ENCODE data around the gene GPR142. TPM values are rescaled to one million over a fixed set of nuclear protein-coding genes. Genes with fewer than 3 reads are reported as not detected.

The GPR142 gene
- total and polyA plus RNA-seq, 2 of the 13 experiments (the other 11 are each of a cell fraction or from before 2014, with no cell fraction given) = not detected

DNA sequence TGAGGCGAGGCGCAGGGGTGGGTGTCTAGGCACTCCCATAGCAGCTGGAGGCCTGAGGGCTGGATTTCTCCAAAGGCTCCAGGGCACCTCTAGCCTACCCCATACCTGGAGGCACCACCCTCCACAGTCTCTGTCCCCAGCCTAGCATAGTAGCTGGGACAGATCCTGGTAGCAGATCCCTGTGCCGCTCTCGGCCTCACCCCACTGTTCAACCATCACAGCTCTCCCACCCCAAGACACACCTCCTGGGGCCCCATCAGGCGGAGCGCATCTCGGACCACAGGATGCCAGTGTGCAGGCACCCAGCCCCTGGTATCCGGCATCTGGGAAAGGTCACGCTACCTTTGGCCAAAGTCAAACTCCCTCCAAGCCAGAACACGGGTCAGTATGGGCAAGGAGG is 12.7 kb upstream of the GPR142 start:
- CTCF ChIA-PET (ENCODE audit: low intra/inter-chr PET ratio, low total read pairs) = interaction anchor here (1.5 to 1.8 kb wide), 3 partner anchors 53 to 179 kb away, joined by 7 to 9 read pairs (median 9); no protein-coding TSS in a partner anchor
- Histone ChIP-seq H3K9me3 (ENCODE audit: low read length) (no peaks in the 10 kb centered on the region), H3K4me1 (ENCODE audit: insufficient read depth, low read length) (no peaks in the 10 kb centered on the region), H3K4me2 (ENCODE audit: low read depth, low read length) (no peak overlapping the region), H3K4me3 (replicated peaks in 1 of 3; ENCODE audit: insufficient read depth in 1 of 3, low read depth in 2 of 3, low read length in 3 of 3) (no peak overlapping the region), H4K20me1 (ENCODE audit: insufficient read depth, low read length) (peaks cover 3% of the 10 kb centered on the region; the same call in 1 of the 2 replicates), H3K27me3 (ENCODE audit: control insufficient read depth in 1 of 2, insufficient read depth in 2 of 2, low read length in 2 of 2) (peaks cover 17 to 84% of the 10 kb centered on the region in 2 experiments; a peak in 4 of 5 replicates), H3K79me2 (ENCODE audit: insufficient read depth, low read length) (no peaks in the 10 kb centered on the region), H2AFZ (ENCODE audit: low read length) (no peak overlapping the region), H3K36me3 (replicated peaks in 1 of 2; ENCODE audit: control insufficient read depth in 1 of 2, insufficient read depth in 2 of 2, low read length in 2 of 2) (no peaks in the 10 kb centered on the region), H3K27ac (ENCODE audit: extremely low read length, insufficient read depth, low read length) (no peak overlapping the region), H3K9ac (ENCODE audit: insufficient read depth, low read depth, low read length) (no peak overlapping the region)
- in situ Hi-C loops (cut with HindIII; ENCODE audit: extremely low pct_ligation_motif_present, low pct_unique_long_range_greater_than_20kb) = loop anchor here (5.0 kb wide), 1 partner anchor 52 kb away; no protein-coding TSS in a partner anchor
- DNase-seq (ENCODE audit: low spot score) (no peak), FAIRE-seq (no peak), ATAC-seq (peak; percentile 27)
- WGBS (ENCODE audit: low lambda C conversion rate) = 4% methylated on average over 3 of the region's 10 CpGs
- POLR2A ChIA-PET = no interaction called here
- intact Hi-C loops (cut with micrococcal nuclease; ENCODE audit: unreplicated experiment) = loop anchor here (1.0 kb wide), 1 partner anchor 53 kb away; no protein-coding TSS in a partner anchor
- TF ChIP-seq, protein P1, sequence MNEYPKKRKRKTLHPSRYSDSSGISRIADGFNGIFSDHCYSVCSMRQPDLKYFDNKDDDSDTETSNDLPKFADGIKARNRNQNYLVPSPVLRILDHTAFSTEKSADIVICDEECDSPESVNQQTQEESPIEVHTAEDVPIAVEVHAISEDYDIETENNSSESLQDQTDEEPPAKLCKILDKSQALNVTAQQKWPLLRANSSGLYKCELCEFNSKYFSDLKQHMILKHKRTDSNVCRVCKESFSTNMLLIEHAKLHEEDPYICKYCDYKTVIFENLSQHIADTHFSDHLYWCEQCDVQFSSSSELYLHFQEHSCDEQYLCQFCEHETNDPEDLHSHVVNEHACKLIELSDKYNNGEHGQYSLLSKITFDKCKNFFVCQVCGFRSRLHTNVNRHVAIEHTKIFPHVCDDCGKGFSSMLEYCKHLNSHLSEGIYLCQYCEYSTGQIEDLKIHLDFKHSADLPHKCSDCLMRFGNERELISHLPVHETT (CRISPR knock-in tag; conservative IDR thresholded peaks at IDR 0.05) = no peak
- TF ChIP-seq MYC (CRISPR knock-in tag; IDR thresholded peaks at IDR 0.05; ENCODE audit: borderline replicate concordance) (0 out of 2 replicates have a peak, but pooled peaks have one; percentile 6), ZNF687 (CRISPR knock-in tag; IDR thresholded peaks at IDR 0.05) (0 out of 2 replicates have a peak, but pooled peaks have one; percentile 12), EZH2 (conservative IDR thresholded peaks at IDR 0.05; ENCODE audit: low read depth, low read length) (0 out of 2 replicates have a peak, but pooled peaks have one; percentile 9), JUND (CRISPR knock-in tag; IDR thresholded peaks at IDR 0.05) (no peak)
- no TSS peak for BruUV-seq (replicated peaks)

Data from HepG2 (cell line).